ENCODE measurements around the gene ASXL3.

The ASXL3 gene

GRCh38 chr18:33560686-33561370, 17.2 kb upstream of the ASXL3 start:
- peaks cover 19% of the 10 kb centered on the region for H3K4me1 ChIP-seq (ENCODE audit: insufficient read depth, low read length)
- DNase-seq (peak; percentile 52), ATAC-seq (ENCODE audit: insufficient read depth, low read depth) (peak; percentile 98)
- no peak overlapping the region for H3K9ac ChIP-seq (ENCODE audit: low read depth, low read length)
- H3K79me2 ChIP-seq (ENCODE audit: insufficient read depth, low read length), result no peaks in the 10 kb centered on the region
- H3K4me2 ChIP-seq (ENCODE audit: insufficient read depth, low read length), result peak overlapping the region; percentile 33; the same call in 1 of the 2 replicates
- no peaks in the 10 kb centered on the region for H3K36me3 ChIP-seq (ENCODE audit: insufficient read depth, low read length)
- peak overlapping the region; percentile 74 for H3K27ac ChIP-seq (ENCODE audit: low read length)
- H2AFZ ChIP-seq (ENCODE audit: low read depth, low read length), result peak overlapping the region; percentile 90
- TF ChIP-seq CTCF (IDR thresholded peaks at IDR 0.05; ENCODE audit: borderline replicate concordance, extremely low read depth, low read length, poor library complexity, severe bottlenecking) (no peak), EZH2 (IDR thresholded peaks at IDR 0.05; ENCODE audit: borderline replicate concordance, low read depth, low read length, severe bottlenecking) (no peak)
- H3K27me3 ChIP-seq (ENCODE audit: insufficient read depth, low read length, poor library complexity), result no peaks in the 10 kb centered on the region
- H4K20me1 ChIP-seq (ENCODE audit: insufficient read depth, low read length), result no peaks in the 10 kb centered on the region
- H3K4me3 ChIP-seq (ENCODE audit: low read depth in 1 of 2, low read length in 2 of 2), result no peak overlapping the region
- H3K9me3 ChIP-seq (ENCODE audit: insufficient read depth, low read length, severe bottlenecking), result no peaks in the 10 kb centered on the region

DNA sequence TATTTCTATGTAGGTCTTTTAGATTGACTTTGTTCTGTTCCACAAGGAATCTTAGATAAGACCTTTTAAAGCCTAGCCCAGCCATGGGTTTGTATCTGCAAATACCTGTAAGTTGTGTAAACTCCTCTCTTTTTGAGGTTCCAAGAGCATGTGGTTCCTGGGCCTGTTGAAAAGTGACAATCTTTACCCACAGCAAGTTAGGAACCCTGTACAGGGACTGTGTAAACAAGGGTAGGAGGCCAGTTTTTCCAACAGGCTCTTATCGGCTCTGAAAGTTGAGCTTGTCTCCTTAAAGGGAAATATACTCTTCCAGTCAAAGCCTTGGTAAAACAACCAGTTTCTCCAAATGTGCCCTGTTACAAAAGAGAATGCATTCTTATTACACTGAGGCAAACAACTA, 15.3 kb upstream of the ASXL3 start:
- Histone ChIP-seq H3K4me2 (ENCODE audit: insufficient read depth, low read length) (no peak overlapping the region), H3K4me3 (ENCODE audit: low read depth in 1 of 2, low read length in 2 of 2) (no peak overlapping the region), H3K79me2 (ENCODE audit: insufficient read depth, low read length) (no peaks in the 10 kb centered on the region), H3K9ac (ENCODE audit: low read depth, low read length) (no peak overlapping the region), H3K27me3 (ENCODE audit: insufficient read depth, low read length, poor library complexity) (no peaks in the 10 kb centered on the region), H2AFZ (ENCODE audit: low read depth, low read length) (no peak overlapping the region), H3K4me1 (ENCODE audit: insufficient read depth, low read length) (peaks cover 19% of the 10 kb centered on the region), H3K27ac (ENCODE audit: low read length) (no peak overlapping the region), H3K9me3 (ENCODE audit: insufficient read depth, low read length, severe bottlenecking) (no peaks in the 10 kb centered on the region), H4K20me1 (ENCODE audit: insufficient read depth, low read length) (no peaks in the 10 kb centered on the region), H3K36me3 (ENCODE audit: insufficient read depth, low read length) (no peaks in the 10 kb centered on the region)
- DNase-seq, result no peak
- ATAC-seq (ENCODE audit: insufficient read depth, low read depth), result no peak
- TF ChIP-seq EZH2 (IDR thresholded peaks at IDR 0.05; ENCODE audit: borderline replicate concordance, low read depth, low read length, severe bottlenecking), result no peak
- no peak for TF ChIP-seq CTCF (IDR thresholded peaks at IDR 0.05; ENCODE audit: borderline replicate concordance, extremely low read depth, low read length, poor library complexity, severe bottlenecking)

DNA sequence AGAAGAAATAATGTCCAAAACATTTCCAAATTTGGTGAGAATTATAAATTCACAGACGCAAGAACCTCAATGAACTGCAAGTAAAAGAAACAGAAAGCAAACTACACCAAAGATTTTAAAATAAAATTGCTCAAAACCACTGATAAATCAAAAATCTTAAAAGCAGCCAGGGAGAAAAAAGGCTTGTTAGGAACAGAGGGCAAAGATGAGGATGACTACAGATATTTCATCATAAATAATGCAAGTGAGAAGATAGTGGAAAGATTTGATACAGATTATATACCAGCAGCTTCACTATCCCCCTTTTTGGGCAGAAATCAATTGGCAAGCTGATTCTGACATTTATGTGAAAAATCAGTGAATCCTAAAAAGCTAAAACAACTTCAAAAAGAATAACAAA, 10.3 kb upstream of the ASXL3 start:
- Histone ChIP-seq H3K79me2 (ENCODE audit: insufficient read depth, low read length) (no peaks in the 10 kb centered on the region), H4K20me1 (ENCODE audit: insufficient read depth, low read length) (no peaks in the 10 kb centered on the region), H3K36me3 (ENCODE audit: insufficient read depth, low read length) (no peaks in the 10 kb centered on the region), H2AFZ (ENCODE audit: low read depth, low read length) (no peak overlapping the region), H3K4me1 (ENCODE audit: insufficient read depth, low read length) (no peaks in the 10 kb centered on the region), H3K4me3 (ENCODE audit: low read depth in 1 of 2, low read length in 2 of 2) (no peak overlapping the region), H3K9me3 (ENCODE audit: insufficient read depth, low read length, severe bottlenecking) (no peaks in the 10 kb centered on the region), H3K9ac (ENCODE audit: low read depth, low read length) (no peak overlapping the region), H3K27ac (ENCODE audit: low read length) (no peak overlapping the region), H3K27me3 (ENCODE audit: insufficient read depth, low read length, poor library complexity) (no peaks in the 10 kb centered on the region), H3K4me2 (ENCODE audit: insufficient read depth, low read length) (no peak overlapping the region)
- ATAC-seq (ENCODE audit: insufficient read depth, low read depth), result no peak
- no peak for TF ChIP-seq CTCF (IDR thresholded peaks at IDR 0.05; ENCODE audit: borderline replicate concordance, extremely low read depth, low read length, poor library complexity, severe bottlenecking)
- TF ChIP-seq EZH2 (IDR thresholded peaks at IDR 0.05; ENCODE audit: borderline replicate concordance, low read depth, low read length, severe bottlenecking), result no peak
- DNase-seq, result no peak
